Muscle of arm (tissue), 12 donors: ENCODE data around the gene CD151. TPM values are rescaled to one million over a fixed set of nuclear protein-coding genes. Genes with fewer than 3 reads are reported as not detected.

Experiments
- DNase-seq: peaks from one replicate; pipeline ENCODE4 v3.0.0-alpha.2; 2013
- polyA plus RNA-seq, 12 donors: library from polyadenylated mRNA; unstranded; fragments of 120-200 nt; gene quantifications; one replicate each; pipeline ENCODE4 v1.2.1, GENCODE V29; 2013; ENCODE audit not compliant: insufficient read length in 12 of 12

CD151 gene
- polyA plus RNA-seq, 12 donors = 75.9 to 300 (median 133) TPM; not detected in 1

DNA sequence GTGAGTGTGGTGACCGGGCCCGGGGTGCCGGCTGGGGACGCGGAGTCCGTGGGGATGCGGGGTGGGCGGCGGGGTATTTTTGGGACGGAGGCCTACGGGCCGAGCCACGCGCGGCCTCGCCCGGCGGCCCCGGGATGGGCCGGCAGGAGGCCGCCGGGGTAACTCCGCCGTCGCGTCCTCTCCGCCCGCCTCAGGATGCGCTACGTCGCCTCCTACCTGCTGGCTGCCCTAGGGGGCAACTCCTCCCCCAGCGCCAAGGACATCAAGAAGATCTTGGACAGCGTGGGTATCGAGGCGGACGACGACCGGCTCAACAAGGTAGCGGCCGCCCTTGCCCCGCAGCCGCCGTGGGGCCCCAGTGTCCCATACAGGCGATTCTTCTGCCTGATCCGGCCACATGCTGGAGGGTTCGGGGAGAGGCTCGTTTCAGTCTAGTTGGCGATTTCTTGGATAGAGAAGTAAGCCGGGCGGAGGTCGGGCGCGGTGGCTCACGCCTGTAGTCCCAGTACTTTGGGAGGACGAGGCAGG lies 22.6 kb upstream of the CD151 start:
- DNase-seq = no peak

DNA sequence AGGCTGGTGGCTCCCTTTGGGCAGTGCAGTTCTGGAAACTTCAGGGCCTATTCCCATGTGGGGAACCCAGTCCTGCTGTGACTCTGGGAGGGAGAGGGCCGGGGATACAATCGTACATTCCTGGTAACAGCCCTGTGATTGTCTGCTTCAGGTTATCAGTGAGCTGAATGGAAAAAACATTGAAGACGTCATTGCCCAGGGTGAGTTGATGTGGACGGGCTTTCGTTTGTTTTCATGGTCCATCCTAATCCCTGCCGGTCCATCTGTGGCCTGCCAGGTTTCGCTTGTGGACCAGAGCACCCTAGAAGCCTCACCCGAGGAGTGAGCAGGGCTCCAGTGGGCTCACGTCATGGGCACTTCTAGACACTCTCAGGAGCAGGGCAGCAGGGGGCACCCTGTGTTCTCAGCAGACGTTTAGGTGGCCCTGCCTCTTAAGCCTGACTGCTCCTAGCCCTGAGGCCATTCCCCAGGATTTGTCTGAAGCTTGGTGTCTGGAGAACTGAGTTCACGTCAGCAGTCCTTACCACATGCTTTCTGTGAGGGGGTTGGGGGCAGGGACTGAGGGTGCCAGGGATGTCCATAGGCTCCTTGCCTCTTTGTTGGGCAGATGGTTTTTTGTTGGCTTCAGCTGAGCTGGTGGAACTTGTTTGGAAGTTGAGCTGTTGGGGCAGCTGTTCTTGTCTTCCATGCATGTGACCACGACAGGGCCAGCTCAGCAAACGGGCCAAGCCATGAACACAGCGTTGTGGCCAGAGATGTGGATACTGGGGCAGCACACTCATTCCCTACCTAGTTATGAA lies 21.1 kb upstream of the CD151 start:
- DNase-seq = no peak

DNA sequence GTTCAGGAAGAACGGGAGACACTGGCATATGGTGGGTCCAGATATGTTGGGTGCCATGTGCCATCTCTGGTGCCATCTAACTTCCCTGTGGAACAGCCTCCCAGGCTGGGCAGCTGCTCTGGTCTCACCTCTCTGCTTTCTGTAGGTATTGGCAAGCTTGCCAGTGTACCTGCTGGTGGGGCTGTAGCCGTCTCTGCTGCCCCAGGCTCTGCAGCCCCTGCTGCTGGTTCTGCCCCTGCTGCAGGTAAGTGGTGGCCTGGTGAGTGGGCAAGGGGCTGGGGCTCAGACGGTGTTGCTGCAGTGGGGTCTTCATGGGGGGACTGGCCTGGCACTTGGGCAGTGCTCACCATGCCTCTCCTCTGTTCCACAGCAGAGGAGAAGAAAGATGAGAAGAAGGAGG lies 20.4 kb upstream of the CD151 start:
- DNase-seq = no peak

DNA sequence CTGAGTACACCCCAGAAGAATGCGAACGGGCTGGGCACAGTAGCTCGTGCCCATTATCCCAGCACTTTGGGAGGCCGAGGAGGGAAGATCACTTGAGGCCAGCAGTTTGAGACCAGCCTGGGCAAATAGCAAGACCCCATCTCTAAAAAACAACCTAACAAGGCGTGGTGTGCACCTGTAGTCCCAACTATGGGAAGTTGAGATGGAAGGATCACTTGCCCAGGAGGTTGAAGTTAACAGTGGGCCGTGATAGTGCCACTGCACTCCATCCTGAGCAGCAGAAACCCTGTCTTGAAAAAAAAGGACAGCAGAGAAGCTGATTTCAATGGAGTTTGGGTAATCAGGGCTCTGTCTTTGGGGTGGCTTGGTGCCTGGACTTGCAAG lies 19.7 kb upstream of the CD151 start:
- no peak for DNase-seq

DNA sequence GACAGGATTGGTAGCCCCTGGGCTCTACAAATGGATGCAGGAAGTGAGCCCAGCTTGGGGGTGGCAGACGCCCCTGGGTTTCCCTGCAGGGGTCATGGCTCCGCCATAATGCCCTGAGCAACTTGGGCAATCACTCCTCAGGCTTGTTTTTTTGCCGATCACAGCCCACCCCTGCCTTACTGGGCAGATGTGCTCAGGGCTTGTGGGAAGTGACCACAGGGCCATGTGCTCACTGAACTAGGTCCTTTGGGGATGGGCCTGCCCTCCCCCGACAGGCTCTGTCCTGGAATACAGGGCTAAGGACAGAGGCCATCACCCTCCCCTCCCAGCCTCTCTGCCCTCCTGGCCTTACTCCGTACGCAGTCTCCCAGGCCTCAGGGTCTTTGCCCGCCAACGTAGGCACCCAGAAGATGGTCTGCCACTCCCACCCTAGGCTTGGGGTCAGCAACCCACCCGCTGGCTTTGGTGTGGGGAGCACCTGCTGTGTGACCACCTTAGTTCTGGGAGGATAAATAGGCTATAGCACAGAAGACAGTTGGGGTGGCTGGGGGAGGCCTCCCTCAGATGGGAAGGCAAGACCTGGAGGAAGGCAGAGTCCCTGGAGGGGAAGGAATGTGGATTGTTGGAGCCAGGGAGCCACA lies 19.2 kb upstream of the CD151 start:
- no peak for DNase-seq

DNA sequence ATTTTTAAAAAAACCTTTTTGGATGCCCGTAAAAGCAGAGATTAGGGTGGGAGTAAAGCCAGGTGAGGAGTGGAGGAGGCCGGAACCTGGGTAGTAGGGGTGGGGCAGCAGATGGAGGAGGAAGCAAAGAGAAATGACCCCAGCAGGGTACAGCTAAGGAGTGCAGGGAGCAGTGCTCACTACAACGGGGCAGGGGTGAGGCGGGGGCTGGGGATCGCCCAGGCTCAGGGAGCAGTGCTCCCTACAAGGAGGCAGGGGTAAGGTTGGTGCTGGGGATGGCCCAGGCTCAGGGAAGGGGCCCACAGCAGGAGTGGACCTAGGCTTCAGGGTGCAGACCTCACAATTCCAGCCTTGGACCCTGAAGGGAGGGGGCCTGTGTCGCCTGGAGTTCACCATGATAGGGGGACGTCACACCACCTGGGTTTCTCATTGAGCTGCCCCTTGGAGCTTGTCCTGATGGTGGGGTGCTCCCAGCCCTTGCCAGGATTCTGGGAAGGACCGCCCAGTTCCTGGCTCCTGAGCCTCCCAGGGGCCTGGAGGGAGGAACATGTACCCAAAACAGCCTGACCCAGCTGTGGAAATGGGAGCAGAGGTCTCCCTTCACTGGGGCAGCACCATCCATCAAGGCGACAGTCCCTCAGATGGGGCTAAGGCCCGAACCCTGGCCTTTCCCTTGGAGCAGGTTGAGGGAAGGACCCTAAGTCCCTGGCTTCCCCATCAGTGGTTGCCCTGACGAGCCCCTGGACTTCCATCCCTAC lies 16.9 kb upstream of the CD151 start:
- DNase-seq = no peak

DNA sequence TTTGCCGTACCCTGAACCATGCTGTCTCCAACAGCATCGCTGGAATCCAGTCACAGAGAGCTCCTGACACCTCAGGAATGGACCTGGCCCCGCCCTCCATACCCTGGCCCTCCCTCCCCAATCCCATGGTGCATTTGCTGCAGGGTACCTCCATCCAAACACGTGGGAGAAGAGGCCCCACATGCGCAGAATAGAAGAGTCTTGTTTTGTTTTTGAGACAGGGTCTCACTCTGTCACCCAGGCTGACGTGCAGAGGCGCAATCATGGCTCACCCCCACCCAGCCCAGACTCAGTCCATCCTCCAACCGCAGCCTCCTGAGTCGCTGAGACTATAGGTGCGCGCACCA lies 16.3 kb upstream of the CD151 start:
- DNase-seq = no peak

DNA sequence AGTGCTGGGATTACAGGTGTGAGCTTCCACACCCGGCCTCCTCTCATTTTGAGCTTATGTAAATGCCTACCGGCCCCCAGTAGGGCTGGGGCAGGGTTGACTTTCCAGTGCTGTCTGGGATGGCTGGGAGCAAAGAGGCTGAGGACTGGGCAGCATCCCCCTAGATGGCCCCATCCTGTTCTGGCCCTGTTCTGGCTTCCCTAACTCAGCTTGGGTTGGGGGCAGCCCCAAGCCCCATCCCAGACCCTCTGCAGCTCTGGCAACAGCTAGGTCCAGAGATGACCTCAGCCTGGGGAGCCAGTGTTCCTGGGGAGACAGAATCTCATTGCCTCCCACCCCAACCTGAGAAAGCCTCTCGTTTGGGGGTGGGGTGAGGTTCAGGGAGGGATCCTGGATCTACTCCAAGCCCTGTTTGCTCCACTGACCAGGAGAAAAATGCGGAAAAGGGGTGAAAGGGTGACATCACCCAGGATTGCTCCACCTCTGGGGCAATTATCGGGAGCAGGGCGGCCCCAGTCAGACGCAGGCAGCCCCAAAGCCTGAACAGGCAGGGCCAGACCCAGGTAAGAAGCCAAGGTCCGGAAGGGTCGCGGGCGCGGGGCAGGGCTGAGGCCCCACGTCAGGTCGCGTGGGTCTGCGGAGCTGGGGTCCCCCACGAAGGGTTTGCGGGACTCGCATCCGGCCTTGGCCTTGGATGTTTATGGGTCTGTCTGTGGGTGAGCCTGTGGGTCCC lies 14.2 kb upstream of the CD151 start, which contains the start of gene PNPLA2:
PNPLA2 (plus strand) TSS at position 519 of the 733 bp plus-strand sequence. CDS start 805 bp downstream, outside the sequence.
- DNase-seq = no peak

DNA sequence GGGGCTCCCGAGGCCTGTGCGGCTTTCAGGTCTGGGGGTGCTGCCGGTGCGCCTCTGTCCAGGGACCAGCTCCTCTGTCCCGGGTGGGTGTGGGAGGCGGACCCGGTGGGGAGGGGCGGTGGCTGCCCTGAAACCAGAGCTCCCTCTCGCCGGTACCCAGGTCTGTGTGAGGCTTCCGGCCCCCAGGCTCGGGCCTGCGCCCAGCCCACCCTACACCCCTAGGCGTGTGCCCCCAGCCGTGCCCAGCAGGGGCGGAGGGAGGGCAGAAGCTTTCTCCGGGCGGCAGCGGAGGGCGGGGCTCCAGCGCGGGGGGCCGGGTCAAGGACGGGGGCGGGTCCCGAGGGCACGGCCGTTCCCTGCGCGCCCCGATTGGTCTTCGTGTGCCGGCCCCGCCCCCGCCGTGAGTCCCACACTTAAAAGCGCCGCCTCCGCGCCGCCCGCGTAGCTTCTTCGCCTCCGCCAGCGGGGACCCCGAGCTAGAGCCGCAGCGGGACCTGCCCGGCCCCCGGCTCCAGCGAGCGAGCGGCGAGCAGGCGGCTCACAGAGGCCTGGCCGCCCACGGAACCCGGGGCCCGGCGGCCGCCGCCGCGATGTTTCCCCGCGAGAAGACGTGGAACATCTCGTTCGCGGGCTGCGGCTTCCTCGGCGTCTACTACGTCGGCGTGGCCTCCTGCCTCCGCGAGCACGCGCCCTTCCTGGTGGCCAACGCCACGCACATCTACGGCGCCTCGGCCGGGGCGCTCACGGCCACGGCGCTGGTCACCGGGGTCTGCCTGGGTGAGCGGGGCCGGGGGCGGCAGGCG lies 13.4 kb upstream of the CD151 start:
- DNase-seq = peak; percentile 88

DNA sequence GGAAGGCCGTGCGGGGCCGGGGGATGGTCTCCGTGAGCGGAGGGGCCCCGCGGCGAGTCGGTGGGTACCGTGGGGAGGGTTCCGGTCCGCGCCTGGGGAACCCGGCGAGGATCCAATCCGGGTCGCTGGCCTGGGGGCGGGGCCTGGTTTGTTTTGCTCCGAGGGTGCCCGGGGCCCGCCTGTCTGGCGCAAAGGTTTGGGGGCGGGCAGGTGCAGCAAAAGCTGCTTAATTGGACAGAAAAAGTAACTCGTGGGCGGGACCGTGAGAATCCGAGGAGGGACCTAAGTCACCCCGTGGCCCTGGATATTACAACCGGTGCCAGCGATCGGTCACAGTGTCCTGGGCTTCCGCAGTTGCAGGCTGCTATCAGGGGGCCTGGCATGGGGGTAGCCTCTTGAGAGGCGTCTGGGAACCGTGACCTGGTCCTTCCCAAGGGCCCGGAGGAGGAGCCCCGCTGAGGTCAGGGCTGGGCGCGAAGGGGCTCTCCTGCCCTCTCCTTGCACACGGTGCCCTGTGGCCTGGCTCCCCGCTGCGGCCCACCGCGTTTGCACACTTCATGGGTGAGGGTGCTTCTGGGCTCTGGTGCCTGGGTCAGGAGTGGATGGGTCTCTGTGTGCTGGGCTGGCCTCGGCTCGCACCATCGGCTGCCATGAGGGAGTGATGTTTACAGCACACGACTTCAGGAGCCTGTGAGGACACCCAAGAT lies 12.7 kb upstream of the CD151 start:
- DNase-seq = no peak

DNA sequence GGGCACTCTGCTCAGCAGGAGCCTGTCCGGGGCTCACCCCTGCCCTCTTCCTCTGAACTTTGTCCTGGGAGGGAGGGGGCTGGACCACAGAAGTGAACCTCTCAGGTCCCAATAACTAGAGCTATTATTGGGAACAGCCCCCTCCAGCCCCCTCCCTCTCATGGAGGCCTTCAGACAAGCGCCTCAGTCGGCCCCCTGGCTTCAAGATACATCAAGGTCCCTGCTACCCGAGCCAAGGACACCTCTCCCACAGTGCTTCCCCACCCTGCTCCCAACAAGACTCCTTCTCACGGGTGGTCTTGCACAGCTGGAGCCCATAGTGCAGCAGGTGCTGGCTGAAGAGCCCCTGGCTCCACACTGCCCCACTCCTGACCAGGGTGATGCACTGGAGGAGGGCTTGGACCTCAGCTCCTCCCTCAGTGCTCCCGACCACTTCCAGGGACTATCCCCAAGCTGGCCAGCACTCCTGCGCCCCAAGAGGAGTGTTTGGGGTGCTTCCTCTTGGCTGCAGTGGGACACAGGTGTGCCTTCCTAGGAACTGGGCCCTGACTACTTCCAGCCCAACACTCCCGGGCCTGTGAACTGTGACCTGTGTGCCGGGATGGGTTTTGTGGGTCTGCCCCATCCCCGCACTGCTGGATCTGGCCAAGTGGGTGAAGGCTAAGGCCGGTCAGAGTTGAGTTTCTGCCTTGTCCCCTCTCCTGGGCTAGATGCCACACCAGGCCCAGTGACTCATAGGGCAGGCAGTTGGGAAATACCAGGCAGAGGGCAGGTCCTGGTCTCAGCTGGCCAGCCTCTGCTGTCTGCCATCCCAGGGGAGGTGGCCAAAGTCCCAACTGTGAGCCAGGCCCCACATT lies 11.9 kb upstream of the CD151 start:
- DNase-seq = no peak

DNA sequence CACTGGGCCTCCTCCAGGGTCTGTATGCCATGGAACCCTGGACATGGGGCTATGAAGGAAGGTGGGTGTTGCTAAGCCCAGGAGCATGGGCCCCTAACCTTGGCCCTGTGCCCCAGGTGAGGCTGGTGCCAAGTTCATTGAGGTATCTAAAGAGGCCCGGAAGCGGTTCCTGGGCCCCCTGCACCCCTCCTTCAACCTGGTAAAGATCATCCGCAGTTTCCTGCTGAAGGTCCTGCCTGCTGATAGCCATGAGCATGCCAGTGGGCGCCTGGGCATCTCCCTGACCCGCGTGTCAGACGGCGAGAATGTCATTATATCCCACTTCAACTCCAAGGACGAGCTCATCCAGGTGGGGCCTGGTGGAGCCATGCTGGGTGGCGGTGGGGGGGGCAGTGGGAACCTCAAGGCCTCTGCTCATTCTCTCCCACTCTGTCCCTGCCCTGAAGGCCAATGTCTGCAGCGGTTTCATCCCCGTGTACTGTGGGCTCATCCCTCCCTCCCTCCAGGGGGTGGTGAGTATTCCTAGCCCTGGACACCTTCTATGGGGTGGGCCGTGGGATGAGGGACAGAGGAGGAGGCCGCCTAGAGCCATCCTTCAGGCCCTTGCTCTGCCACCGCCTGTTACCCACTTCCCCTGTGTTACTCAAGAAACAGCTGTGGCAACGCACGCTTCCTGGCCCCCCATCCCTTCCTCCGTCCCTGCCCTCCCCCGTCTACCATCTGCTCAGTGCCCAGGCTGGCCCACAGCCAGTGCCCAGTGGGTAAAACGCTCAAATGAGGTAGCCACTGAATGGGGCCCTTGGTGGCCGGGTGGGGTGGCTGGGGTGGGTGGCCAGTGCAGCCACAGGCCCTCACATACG lies 11.0 kb upstream of the CD151 start:
- DNase-seq = no peak

DNA sequence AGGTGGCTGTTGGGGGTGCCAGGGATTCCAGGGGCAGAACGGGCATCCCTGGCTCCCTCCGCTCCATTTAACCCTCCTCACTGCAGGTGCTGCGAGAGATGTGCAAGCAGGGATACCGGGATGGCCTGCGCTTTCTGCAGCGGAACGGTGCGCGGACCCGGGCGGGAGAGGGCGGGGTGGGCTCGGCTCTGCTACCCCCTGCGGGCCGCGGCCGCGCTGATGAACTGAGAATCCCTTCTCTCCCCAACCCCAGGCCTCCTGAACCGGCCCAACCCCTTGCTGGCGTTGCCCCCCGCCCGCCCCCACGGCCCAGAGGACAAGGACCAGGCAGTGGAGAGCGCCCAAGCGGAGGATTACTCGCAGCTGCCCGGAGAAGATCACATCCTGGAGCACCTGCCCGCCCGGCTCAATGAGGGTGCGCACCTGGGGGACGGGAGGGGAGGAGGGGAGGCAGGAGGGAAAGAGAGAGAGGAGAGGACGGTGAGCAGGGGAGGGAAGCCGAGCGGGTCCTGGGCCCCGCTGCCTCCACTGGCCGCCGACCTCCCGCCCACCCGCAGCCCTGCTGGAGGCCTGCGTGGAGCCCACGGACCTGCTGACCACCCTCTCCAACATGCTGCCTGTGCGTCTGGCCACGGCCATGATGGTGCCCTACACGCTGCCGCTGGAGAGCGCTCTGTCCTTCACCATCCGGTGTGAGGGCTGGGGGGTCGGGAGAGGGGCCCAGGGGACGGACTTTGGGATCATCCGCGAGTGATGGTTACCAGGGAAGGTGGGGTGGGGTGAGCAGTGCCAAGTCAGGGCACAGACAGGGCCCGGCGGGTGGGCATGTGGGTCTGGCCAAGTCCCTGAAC lies 9.1 kb upstream of the CD151 start:
- no peak for DNase-seq

DNA sequence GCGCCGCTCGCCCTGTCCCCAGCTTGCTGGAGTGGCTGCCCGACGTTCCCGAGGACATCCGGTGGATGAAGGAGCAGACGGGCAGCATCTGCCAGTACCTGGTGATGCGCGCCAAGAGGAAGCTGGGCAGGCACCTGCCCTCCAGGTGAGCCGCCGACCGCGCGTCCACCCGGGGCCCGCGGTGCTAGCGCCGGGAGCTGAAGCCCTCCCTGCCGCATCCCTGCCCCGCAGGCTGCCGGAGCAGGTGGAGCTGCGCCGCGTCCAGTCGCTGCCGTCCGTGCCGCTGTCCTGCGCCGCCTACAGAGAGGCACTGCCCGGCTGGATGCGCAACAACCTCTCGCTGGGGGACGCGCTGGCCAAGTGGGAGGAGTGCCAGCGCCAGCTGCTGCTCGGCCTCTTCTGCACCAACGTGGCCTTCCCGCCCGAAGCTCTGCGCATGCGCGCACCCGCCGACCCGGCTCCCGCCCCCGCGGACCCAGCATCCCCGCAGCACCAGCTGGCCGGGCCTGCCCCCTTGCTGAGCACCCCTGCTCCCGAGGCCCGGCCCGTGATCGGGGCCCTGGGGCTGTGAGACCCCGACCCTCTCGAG lies 8.4 kb upstream of the CD151 start:
- DNase-seq = no peak

DNA sequence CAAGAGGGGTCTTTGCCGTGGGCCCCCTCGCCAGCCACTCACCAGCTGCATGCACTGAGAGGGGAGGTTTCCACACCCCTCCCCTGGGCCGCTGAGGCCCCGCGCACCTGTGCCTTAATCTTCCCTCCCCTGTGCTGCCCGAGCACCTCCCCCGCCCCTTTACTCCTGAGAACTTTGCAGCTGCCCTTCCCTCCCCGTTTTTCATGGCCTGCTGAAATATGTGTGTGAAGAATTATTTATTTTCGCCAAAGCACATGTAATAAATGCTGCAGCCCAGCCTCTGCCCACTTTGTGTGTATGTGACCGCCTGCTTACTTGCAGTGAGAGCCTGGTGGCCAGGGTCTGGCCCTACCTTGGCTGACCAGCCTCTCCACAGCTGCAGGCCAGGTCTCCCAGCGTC lies 7.8 kb upstream of the CD151 start:
- no peak for DNase-seq

DNA sequence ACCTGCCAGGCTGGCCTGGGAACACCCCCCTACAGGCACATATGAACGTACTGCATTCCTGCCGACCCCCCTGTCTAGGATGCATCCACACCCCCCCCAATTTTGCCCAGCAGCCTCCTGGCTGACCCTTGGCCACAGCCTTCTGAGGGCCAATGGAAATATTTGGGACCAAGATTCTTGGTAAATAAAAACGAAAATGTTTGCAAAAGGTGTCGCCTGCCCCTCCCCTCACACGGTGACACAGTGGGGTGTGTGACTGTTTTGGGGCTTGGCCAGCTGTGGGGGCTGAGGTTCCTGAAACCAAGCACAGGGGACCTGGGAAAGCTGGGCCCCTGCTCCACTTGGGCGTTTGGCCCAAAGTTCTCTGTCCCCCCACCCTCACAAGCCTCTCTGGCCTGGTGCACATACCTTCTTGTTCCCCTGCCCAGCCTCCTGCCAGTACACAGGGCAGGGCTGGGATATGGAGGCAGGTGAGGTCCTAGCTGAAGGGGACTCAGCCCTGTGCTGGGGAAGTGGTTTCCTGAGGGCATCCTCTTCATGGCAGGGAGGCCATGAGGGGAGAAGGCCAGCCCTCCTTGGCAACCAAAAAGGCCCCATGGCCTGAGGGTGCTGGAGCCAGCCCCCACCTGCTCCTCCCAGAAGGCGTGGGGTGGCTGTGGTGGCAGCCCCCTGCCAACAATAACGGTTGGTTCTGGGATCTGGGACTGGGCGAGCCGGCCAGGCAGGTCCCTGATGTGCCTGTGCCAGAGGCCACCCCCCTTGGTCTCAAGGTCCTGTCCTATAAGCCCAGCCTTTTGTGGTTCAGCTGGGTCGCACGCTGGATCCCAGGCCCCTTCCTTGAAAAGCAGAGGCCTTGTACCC lies 7.2 kb upstream of the CD151 start:
- no peak for DNase-seq
